Measurements from ENCODE around the gene SNX4.

GRCh38 chr3:125552401-125552800, 32.4 kb upstream of the SNX4 start:
- TF ChIP-seq CTCF (IDR thresholded peaks at IDR 0.05), result no peak
- TF ChIP-seq POLR2A (IDR thresholded peaks at IDR 0.05), result no peak
